ENCODE measurements around the gene HMX1.

The HMX1 gene

GRCh38 chr4:8853249-8853648, 18.4 kb downstream of the HMX1 start:
- TF ChIP-seq CTCF (IDR thresholded peaks at IDR 0.05) (no peak), ZFX (IDR thresholded peaks at IDR 0.05; ENCODE audit: borderline replicate concordance) (no peak)
- no peak overlapping the region for H3K27ac ChIP-seq

DNA sequence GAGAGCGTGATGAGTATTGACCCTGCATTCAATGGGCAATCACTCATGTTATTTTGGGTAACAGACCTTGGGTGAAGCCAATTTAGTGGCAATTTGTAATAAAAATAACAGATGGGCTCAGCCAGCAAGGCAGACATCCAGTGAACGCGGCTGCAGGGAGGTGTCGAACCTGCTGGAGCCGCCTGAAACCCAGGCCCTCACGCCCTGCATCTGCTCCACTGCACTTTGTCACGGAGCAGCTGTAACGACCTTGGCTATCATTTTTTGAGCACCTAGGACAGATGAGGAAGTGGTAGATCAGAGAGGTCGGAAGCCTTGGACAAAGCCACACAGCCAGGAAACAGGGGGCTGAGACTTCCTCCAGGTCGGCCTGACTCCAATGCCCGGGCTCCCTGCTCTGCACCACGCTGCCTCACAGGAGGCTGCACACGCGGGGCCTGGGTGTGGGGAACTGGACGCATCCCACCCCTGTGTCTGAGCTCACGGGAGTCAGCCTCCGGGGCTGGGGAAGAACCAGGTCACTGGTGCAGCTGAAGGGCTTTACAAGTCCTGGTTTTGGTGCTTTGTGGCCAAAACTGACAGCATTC, 19.4 kb downstream of the HMX1 start:
- no peak for TF ChIP-seq CTCF (IDR thresholded peaks at IDR 0.05)
- TF ChIP-seq ZFX (IDR thresholded peaks at IDR 0.05; ENCODE audit: borderline replicate concordance), result no peak
- no peak overlapping the region for H3K27ac ChIP-seq

GRCh38 chr4:8851321-8852117, 20.1 kb downstream of the HMX1 start:
- TF ChIP-seq CTCF (IDR thresholded peaks at IDR 0.05) (no peak), ZFX (IDR thresholded peaks at IDR 0.05; ENCODE audit: borderline replicate concordance) (no peak)
- no peak overlapping the region for H3K27ac ChIP-seq

- H3K27ac ChIP-seq, result no peak overlapping the region
Observed at GRCh38 chr4:8850830-8851188, 20.8 kb downstream of the HMX1 start.

GRCh38 chr4:8850074-8850829, 21.4 kb downstream of the HMX1 start:
- no peak overlapping the region for H3K27ac ChIP-seq
- TF ChIP-seq ZFX (IDR thresholded peaks at IDR 0.05; ENCODE audit: borderline replicate concordance) (no peak), CTCF (IDR thresholded peaks at IDR 0.05) (no peak)

More at GRCh38 chr4:8850830-8851188, 20.8 kb downstream of the HMX1 start:
- TF ChIP-seq CTCF (IDR thresholded peaks at IDR 0.05) (no peak), ZFX (IDR thresholded peaks at IDR 0.05; ENCODE audit: borderline replicate concordance) (no peak)

DNA sequence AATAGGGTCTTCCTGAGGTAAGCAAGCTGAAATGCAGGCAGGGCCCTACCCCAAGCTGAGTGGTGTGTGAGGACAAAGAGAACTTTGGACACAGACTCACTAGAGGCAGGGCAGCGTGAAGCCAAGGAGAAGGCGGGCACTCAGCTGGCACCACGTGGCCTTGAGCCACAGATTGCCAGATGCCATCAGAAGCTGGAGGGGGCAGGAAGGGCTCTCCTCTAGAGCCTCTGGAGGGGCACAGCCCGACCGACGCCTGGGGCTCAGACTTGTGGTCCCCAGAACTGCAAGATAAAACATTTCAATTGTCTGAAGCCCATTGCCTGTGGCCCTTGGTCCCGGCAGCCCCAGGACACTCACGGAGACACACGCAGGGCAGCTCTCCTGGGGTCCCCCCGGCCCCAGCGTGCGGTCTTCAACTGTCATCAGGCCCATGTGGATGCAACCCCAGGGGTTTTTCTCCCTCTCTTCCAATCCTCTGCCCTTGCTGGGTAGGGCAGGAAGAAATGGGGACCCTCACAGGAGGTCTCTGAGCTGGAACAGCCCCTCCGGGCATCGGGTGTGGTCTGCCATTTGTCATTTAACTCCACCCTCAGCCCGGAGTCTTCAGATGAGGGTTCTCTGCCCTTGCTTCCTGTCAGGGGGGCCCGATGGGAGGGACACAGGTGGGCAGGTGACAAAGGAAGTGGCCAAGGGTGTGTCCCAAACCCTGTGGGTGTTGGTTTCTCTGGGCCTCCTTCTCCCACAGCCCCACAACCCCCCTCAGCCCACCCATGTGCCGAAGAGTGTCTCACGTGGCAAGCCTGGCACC, 22.2 kb downstream of the HMX1 start:
- H3K27ac ChIP-seq, result no peak overlapping the region
- TF ChIP-seq ZFX (IDR thresholded peaks at IDR 0.05; ENCODE audit: borderline replicate concordance) (no peak), CTCF (IDR thresholded peaks at IDR 0.05) (no peak)

All from 22Rv1 (cell line).